ENCODE results near the gene CDH4.

DNA sequence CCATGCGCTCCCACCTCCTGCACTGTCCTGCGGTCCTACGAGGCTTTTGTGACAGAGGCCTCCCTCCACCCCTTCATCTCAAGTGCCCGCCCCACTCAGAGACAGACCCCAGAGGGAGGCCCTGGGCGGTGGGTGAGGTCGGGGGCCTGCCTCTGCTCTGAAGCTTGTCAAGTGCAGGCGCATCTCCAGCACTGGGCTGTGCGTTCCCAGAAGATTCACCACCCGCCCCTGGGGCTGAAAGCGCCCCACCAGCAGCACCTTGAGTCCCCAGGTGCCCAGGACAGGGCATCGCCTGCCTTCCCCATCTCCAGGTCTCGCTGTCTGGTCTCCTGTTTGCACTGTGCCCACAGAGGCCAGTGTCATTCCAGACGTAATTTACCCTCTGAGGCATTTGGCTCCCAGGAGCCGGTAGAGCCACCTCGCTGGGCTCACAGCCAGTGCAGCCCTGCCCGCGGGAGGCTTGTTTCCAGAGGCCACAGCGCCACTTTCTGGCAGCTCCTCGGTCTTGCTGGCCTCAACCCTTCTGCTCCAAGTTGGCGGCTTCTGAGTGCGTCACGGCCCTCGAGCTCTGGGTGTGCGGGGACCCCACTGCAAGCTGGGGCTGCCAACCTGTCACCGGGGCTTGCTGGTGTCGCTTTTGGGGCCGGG is 622.5 kb downstream of the CDH4 start:
- TF ChIP-seq TAF1 (IDR thresholded peaks at IDR 0.05; ENCODE audit: low read depth) (no peak), CREB1 (IDR thresholded peaks at IDR 0.05; ENCODE audit: low read depth) (no peak), EP300 (IDR thresholded peaks at IDR 0.05; ENCODE audit: borderline replicate concordance) (no peak), MAX (IDR thresholded peaks at IDR 0.05) (no peak), RAD21 (IDR thresholded peaks at IDR 0.05; ENCODE audit: low read depth) (peak; percentile 67), FOXM1 (IDR thresholded peaks at IDR 0.05; ENCODE audit: borderline replicate concordance, low read depth) (no peak)
- TF ChIP-seq, protein P1, sequence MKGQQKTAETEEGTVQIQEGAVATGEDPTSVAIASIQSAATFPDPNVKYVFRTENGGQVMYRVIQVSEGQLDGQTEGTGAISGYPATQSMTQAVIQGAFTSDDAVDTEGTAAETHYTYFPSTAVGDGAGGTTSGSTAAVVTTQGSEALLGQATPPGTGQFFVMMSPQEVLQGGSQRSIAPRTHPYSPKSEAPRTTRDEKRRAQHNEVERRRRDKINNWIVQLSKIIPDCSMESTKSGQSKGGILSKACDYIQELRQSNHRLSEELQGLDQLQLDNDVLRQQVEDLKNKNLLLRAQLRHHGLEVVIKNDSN (IDR thresholded peaks at IDR 0.05): no peak

Data from Ishikawa (cell line).